ENCODE data around the gene BLNK.

DNA sequence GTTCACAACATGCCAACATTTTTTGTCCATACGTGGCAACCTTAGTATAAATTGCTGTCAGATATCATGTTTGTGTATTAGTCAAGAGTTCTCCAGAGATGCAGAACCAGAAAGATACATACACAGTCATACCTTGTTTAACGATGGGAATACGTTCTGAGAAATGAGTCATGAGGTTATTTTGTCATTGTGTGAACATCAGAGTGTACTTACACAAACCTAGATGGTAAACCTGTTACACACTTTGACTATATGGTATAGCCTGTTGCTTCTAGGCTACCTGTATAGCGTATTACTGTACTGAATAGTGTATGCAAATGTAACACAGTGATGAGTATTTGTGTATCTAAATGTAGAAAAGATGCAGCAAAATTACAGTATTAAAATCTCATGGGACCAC is 118.9 kb downstream of the BLNK start:
- no peak for TF ChIP-seq CTCF (IDR thresholded peaks at IDR 0.05)
- no peak for TF ChIP-seq POLR2A (IDR thresholded peaks at IDR 0.05)
- TF ChIP-seq EP300 (IDR thresholded peaks at IDR 0.05) = no peak
- TF ChIP-seq POLR2AphosphoS5 (IDR thresholded peaks at IDR 0.05) = no peak
